Suprapubic skin (tissue), 4 donors: ENCODE data around the gene IMMP2L.

Experiments used
- CTCF ChIP-seq, 2 donors: fragments of 200-600 bp in 1 of 2; fragments of 450-650 bp in 1 of 2; sonication (generic) in 1 of 2; IDR thresholded peaks; one replicate each; pipeline ENCODE4 v1.5.1; 2016 to 2019; ENCODE audit warnings: antibody characterized with exemption in 2 of 2, mild to moderate bottlenecking in 1 of 2, moderate library complexity in 1 of 2
- POLR2A ChIP-seq, 2 donors: fragments of 450-650 bp; IDR thresholded peaks; one replicate each; pipeline ENCODE4 v1.6.1; 2017; ENCODE audit warnings: antibody characterized with exemption in 2 of 2, mild to moderate bottlenecking in 2 of 2, moderate library complexity in 2 of 2
- POLR2AphosphoS5 ChIP-seq, 3 donors: sonication (generic); formaldehyde crosslinking; IDR thresholded peaks; one replicate each; pipeline ENCODE4 v1.6.1; 2017; ENCODE audit warnings: antibody characterized with exemption in 3 of 3

- TF ChIP-seq POLR2AphosphoS5 (IDR thresholded peaks at IDR 0.05) (no peak), POLR2A (IDR thresholded peaks at IDR 0.05) (no peak), CTCF (IDR thresholded peaks at IDR 0.05) (no peak)
Observed at GRCh38 chr7:111224354-111225231, 337.7 kb downstream of the IMMP2L start.
